Adipocyte (in vitro differentiated cells): ENCODE results near the gene ZBTB42.
A peak's percentile ranks its signal among the peaks of the same experiment; 100 is the strongest.

Experiments used
- DNase-seq: peaks from one replicate; pipeline ENCODE4 v3.0.0-alpha.2; 2015; ENCODE audit warnings: low read depth
- H3K27me3 ChIP-seq: replicated peaks from 2 replicates; pipeline ENCODE4 v1.7.0; 2013; ENCODE audit warnings: mild to moderate bottlenecking, low read length, moderate library complexity; ENCODE audit not compliant: control insufficient read depth, insufficient read depth
- H3K36me3 ChIP-seq: 2 replicates; pipeline ENCODE4 v1.7.0; 2013; ENCODE audit warnings: low read length, mild to moderate bottlenecking, moderate library complexity; ENCODE audit not compliant: control insufficient read depth, insufficient read depth, severe bottlenecking
- H3K4me1 ChIP-seq: 2 replicates; pipeline ENCODE4 v1.7.0; 2013; ENCODE audit warnings: mild to moderate bottlenecking, low read length, moderate library complexity; ENCODE audit not compliant: control insufficient read depth, insufficient read depth
- H3K4me3 ChIP-seq: 2 replicates; pipeline ENCODE4 v1.7.0; 2013; ENCODE audit warnings: mild to moderate bottlenecking, low read length, moderate library complexity
- H3K9ac ChIP-seq: 2 replicates; pipeline ENCODE4 v1.7.0; 2013; ENCODE audit warnings: mild to moderate bottlenecking, low read length, moderate library complexity
- H3K9me3 ChIP-seq: 2 replicates; pipeline ENCODE4 v1.7.0; 2013; ENCODE audit warnings: mild to moderate bottlenecking, low read length, moderate library complexity; ENCODE audit not compliant: control insufficient read depth

The ZBTB42 gene

GRCh38 chr14:104786091-104786586 lies 14.8 kb upstream of the ZBTB42 start:
- Histone ChIP-seq H3K4me1 (no peaks in the 10 kb centered on the region), H3K4me3 (no peak overlapping the region), H3K9ac (no peak overlapping the region), H3K9me3 (no peaks in the 10 kb centered on the region), H3K27me3 (no peaks in the 10 kb centered on the region), H3K36me3 (peaks cover 17% of the 10 kb centered on the region)
- DNase-seq = no peak

GRCh38 chr14:104786726-104787675 lies 13.9 kb upstream of the ZBTB42 start:
- Histone ChIP-seq H3K27me3 (no peaks in the 10 kb centered on the region), H3K4me3 (no peak overlapping the region), H3K9ac (no peak overlapping the region), H3K9me3 (no peaks in the 10 kb centered on the region), H3K36me3 (peaks cover 25% of the 10 kb centered on the region), H3K4me1 (no peaks in the 10 kb centered on the region)
- DNase-seq = no peak

- Histone ChIP-seq H3K9ac (no peak overlapping the region), H3K9me3 (no peaks in the 10 kb centered on the region), H3K4me3 (no peak overlapping the region), H3K36me3 (peaks cover 25% of the 10 kb centered on the region), H3K27me3 (no peaks in the 10 kb centered on the region), H3K4me1 (peaks cover 6% of the 10 kb centered on the region)
- DNase-seq = no peak
Measured at GRCh38 chr14:104787736-104788135, 13.2 kb upstream of the ZBTB42 start.

- Histone ChIP-seq H3K27me3 (no peaks in the 10 kb centered on the region), H3K9me3 (no peaks in the 10 kb centered on the region), H3K9ac (no peak overlapping the region), H3K36me3 (peaks cover 25% of the 10 kb centered on the region), H3K4me3 (no peak overlapping the region), H3K4me1 (peaks cover 12% of the 10 kb centered on the region)
- DNase-seq = no peak
Measured at GRCh38 chr14:104788161-104788818, 12.6 kb upstream of the ZBTB42 start.

GRCh38 chr14:104788873-104789663 lies 11.8 kb upstream of the ZBTB42 start:
- DNase-seq = no peak
- peaks cover 25% of the 10 kb centered on the region for H3K36me3 ChIP-seq

GRCh38 chr14:104789752-104790743 lies 10.9 kb upstream of the ZBTB42 start:
- Histone ChIP-seq H3K4me1 (peaks cover 23% of the 10 kb centered on the region), H3K36me3 (peaks cover 25% of the 10 kb centered on the region), H3K27me3 (no peaks in the 10 kb centered on the region), H3K9ac (no peak overlapping the region), H3K9me3 (no peaks in the 10 kb centered on the region), H3K4me3 (no peak overlapping the region)
- no peak for DNase-seq

More at GRCh38 chr14:104788873-104789663, 11.8 kb upstream of the ZBTB42 start:
- Histone ChIP-seq H3K9ac (no peak overlapping the region), H3K27me3 (no peaks in the 10 kb centered on the region), H3K4me1 (peaks cover 20% of the 10 kb centered on the region), H3K9me3 (no peaks in the 10 kb centered on the region), H3K4me3 (no peak overlapping the region)

GRCh38 chr14:104791425-104791824 lies 9.5 kb upstream of the ZBTB42 start:
- DNase-seq = no peak
- no peaks in the 10 kb centered on the region for H3K9me3 ChIP-seq
- no peak overlapping the region for H3K9ac ChIP-seq
- H3K4me3 ChIP-seq = no peak overlapping the region
- no peaks in the 10 kb centered on the region for H3K27me3 ChIP-seq
- H3K36me3 ChIP-seq = peaks cover 25% of the 10 kb centered on the region
- H3K4me1 ChIP-seq = peaks cover 30% of the 10 kb centered on the region

GRCh38 chr14:104792101-104792884 lies 8.6 kb upstream of the ZBTB42 start:
- peaks cover 36% of the 10 kb centered on the region for H3K4me1 ChIP-seq
- peaks cover 25% of the 10 kb centered on the region for H3K36me3 ChIP-seq
- H3K4me3 ChIP-seq = no peak overlapping the region
- peak overlapping the region; percentile 85 for H3K9ac ChIP-seq
- no peak for DNase-seq
- H3K9me3 ChIP-seq = no peaks in the 10 kb centered on the region
- no peaks in the 10 kb centered on the region for H3K27me3 ChIP-seq

GRCh38 chr14:104792945-104793702 lies 7.8 kb upstream of the ZBTB42 start:
- Histone ChIP-seq H3K9me3 (no peaks in the 10 kb centered on the region), H3K27me3 (no peaks in the 10 kb centered on the region), H3K36me3 (peaks cover 23% of the 10 kb centered on the region), H3K9ac (peak overlapping the region; percentile 85), H3K4me1 (peaks cover 43% of the 10 kb centered on the region), H3K4me3 (peak overlapping the region; percentile 81)
- no peak for DNase-seq
